NCI-H510A treated with DMSO at 0.1 percent for 48 hours (cell line): ENCODE data around the gene DHRS2.
"Not testable (repeated sequence)": the region's sequence is repeated elsewhere in the genome, so short reads cannot be mapped to it uniquely, and the experiment has no call there.

ENCODE experiments used
- DNase-seq: peaks from one replicate; lab custom pipeline; 2025; lab: John Stamatoyannopoulos, UW

Gene DHRS2

DNA sequence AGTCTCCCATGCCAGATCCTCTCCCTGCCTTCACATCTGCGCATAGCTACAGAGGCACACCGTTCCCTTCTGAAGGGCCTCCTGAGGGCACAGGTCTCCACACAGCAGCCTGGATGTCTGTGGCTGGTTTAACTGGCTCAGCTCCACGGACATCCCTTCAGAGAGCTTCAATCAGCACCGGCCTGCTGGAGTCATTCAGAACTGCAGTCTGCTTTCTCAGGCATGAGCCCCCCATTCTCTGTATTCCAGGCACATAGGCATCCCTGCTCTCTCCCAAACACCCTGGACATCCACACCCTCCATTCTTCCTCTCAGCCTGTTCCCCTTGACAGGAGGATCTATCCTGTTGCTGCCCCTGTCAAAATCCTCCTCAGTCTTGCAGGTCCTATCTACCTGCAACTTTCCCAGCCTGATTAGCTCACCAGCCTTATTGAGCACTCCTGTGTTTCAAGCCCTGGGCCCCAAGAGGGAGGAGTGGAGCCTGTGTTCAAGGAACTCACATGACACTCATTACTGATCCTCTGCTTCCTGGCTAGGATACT is 2.9 kb upstream of the DHRS2 start:
- DNase-seq, result no peak

DNA sequence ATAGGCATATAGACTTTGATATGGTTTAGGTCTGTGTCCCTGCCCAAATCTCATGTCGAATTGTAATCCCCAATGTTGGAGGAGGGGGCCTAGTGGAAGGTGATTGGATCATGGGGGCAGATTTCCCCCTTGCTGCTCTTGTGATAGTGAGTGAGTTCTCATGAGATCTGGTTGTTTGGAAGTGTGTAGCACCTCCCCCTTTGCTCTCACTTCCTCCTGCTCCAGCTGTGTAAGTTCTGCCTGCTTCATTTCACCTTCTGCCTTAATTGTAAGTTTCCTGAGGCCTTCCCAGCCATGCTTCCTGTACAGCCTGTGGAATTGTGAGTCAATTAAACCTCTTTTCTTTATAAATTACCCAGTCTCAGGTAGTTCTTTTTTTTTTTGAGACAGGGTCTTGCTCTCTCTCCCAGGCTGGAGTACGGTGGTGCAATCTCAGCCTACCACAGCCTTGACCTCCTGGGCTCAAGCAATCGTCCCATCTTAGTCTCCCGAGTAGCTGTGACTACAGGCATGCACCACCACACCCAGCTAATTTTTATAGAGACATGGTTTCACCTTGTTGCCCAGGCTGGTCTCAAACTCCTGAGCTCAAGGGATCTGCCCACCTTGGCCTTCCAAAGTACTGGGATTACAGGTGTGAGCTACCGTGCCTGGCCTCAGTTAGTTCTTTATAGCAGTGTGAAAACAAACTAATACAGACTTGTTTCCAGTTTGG is 1.3 kb upstream of the DHRS2 start:
- DNase-seq, result not testable (repeated sequence)

- DNase-seq, result not testable (repeated sequence)
These were observed 1.1 kb downstream of the DHRS2 start for GRCh38 chr14:23637312-23637654.

DNA sequence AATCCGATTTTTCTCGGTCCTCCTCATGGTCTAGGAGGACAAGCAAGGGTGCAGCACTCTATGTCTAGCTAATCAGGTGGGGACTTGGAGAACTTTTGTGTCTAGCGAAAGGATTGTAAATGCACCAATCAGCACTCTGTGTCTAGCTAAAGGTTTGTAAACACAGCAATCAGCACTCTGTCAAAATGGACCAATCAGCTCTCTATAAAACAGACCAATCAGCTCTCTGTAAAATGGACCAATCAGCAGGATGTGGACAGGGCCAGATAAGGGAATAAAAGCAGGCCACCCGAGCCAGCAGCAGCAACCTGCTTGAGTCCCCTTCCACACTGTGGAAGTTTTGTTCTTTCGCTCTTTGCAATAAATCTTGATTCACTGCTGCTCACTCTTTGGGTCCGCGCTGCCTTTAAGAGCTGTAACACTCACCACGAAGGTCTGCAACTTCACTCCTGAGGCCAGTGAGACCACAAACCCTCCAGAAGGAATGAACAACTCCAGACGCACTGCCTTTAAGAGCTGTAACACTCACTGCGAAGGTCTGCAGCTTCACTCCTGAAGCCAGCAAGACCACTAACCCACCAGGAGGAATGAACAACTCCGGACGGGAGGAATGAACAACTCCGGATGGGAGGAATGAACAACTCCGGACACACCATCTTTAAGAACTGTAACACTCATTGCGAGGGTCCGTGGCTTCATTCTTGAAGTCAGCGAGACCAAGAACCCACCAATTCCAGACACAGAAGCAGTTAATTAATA is 1.7 kb downstream of the DHRS2 start:
- not testable (repeated sequence) for DNase-seq

DNA sequence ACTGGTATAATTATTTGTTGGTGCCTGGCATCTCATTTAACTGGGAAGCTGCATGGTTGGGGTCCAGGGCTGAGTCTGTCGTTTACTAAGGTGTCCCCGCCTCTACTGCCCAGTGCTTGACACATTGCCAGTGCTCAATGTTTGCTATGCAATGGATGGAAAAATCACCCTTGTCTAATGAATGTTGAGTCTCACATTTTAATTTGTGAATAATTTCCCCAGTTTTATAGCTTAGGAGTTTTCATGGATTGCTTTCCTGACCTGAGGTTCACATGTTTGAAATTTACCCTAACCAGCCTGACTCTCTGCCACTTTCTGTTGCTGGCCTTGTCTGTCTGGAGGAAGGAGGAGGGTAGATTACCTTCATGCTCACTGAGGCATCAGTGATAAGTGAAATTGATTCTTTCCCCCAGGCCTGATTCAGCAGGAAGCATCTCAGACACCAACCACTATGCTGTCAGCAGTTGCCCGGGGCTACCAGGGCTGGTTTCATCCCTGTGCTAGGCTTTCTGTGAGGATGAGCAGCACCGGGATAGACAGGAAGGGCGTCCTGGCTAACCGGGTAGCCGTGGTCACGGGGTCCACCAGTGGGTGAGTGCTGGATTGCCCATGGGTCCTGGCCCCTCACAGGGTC is 2.4 kb downstream of the DHRS2 start:
- DNase-seq, result no peak

DNA sequence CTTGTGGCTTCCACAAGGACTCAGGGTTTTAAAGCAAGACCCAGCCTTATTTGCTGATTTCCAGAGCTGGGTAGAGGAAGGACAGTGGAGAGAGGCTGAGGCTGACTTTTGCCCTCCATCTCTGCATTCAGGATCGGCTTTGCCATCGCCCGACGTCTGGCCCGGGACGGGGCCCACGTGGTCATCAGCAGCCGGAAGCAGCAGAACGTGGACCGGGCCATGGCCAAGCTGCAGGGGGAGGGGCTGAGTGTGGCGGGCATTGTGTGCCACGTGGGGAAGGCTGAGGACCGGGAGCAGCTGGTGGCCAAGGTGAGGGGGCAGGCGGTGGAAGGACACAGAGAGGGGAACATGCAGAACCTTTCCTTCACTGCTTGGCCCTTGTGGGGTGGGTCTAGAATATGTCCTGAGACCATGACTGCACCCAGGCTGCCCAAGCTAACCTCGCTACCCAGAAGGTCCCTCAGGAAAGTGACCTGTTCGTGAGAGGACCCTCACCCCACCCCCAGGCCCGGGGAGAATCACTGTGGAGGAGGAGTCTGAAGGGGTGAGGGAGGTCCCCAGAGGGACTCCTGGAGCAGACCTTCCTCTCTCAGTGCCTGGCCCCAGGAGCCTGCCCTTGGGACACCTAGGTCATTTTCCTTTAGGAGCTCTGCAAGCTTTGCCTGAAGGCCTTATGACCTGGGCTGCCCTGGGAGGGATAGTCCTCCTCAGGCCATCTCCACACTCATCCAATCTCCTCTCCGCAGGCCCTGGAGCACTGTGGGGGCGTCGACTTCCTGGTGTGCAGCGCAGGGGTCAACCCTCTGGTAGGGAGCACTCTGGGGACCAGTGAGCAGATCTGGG is 3.1 kb downstream of the DHRS2 start:
- DNase-seq, result no peak

DNA sequence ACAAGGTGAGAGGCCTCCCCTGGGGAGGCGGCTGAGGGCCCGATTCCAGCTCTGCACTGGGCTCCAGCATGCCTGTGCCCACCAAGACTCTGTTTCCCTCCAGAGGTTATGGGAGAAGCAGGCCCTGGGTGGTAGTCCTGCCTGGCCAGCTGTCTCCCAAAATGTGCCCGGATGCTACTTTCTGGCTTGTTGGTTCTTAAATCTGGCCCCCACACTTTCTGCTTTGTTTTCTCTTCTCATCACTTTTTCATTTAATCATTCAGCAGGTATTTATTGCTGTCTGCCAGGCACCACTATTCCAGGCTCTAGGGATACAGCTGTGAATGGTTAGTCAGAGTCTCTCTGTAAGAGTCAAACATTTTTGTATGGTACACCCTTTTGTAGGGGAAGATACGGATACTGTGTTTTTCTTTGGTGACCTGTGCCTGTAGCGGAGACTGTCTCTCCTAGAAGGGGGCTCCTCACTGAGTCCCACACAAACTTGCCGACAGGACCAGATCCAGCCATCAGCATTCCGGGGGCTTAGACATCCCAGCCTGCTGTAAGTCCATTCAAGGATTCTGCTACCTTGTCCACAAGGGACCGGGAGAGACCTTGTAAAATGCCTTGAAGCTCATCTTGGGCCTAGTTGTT is 3.8 kb downstream of the DHRS2 start:
- no peak for DNase-seq

DNA sequence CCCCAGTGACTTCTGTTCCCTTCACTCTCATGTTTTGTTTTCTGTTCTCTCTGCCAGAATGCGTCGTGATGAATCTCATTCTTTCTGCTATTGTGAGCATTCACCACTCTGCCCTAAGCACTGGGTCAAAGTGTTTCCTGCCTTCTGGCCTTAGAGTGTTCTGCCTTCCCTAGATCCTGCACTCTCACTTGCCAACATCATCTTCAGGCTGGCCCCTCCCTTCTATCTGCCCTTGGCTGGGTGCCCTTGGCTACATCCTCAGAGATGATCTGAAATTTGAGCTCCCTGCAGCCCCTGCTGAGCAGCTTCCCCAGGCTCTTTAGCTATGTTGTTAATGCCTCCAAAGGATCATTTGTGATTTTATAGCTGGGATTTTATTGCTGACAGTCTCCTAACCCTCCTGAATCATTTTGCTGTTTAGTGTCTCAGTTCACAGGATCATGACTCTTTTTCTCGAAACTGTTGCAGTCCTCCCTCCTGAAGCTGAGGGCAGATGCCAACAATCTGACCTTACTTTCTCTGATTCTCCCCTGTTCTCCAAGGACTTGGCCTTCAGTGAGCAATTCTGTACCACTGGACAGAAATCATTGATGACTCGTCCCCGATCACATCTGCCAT is 4.5 kb downstream of the DHRS2 start:
- DNase-seq, result peak; percentile 0

- DNase-seq, result no peak
These were observed 5.2 kb downstream of the DHRS2 start for GRCh38 chr14:23641180-23641914.

- no peak for DNase-seq
These were observed 5.9 kb downstream of the DHRS2 start for GRCh38 chr14:23641915-23642588.

- no peak for DNase-seq
These were observed 7.5 kb downstream of the DHRS2 start for GRCh38 chr14:23643533-23644194.

GRCh38 chr14:23644195-23644918 is 8.2 kb downstream of the DHRS2 start:
- DNase-seq, result no peak

GRCh38 chr14:23644919-23645336 is 8.8 kb downstream of the DHRS2 start:
- no peak for DNase-seq

DNA sequence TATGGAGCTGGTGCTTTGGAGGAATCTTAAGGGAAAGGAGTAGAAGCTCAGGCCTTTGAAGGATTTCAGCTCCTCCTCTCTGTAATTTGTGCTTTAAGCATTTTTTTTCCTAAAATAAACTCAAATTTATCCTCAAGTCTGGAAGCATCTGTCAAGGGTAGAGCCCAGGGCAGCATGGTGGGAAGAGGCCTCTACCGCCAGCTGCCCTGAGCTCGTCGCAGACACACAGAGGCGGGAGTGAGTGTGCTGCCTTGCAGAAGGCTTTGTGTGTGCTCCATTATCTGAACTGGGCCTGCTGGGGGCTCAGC is 9.3 kb downstream of the DHRS2 start:
- no peak for DNase-seq

DNA sequence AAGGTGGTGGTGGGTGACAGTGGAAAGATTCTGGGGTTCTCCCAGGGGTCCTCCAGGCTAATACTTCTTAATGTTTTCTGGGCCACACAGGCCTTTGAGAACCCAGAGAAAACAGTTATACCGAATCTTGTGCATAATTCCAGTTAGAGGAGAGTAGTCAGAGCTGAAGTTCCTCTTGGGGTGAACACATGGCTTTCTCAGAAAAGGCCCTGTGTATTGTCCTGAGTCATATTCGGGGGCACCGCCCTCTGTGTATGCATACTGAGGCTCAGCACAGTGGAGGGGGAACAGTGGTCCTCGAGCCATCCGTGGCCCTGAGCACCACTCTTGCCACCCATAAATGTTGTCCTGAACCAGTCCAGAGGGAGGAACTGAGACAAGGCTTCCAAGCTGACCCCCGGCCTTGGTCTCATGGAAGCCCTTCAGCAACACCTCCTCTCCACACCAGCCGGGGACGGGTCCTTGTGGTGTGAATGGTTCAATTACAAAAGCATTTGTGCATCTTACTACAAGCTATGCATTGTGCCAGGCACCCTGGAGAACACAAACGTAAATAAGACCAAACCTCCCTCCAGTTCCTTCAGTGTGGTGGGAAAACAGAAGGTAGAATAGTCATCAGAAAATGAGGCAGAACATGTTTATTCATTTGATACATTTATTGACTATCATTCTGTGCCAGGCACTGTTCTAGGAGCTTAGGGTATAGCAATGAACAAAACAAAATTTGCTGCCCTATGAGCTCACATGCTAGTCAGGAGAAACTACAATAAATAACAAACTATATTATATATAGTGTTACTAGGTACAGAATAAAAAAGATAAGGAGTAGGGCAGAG is 9.9 kb downstream of the DHRS2 start:
- no peak for DNase-seq

DNA sequence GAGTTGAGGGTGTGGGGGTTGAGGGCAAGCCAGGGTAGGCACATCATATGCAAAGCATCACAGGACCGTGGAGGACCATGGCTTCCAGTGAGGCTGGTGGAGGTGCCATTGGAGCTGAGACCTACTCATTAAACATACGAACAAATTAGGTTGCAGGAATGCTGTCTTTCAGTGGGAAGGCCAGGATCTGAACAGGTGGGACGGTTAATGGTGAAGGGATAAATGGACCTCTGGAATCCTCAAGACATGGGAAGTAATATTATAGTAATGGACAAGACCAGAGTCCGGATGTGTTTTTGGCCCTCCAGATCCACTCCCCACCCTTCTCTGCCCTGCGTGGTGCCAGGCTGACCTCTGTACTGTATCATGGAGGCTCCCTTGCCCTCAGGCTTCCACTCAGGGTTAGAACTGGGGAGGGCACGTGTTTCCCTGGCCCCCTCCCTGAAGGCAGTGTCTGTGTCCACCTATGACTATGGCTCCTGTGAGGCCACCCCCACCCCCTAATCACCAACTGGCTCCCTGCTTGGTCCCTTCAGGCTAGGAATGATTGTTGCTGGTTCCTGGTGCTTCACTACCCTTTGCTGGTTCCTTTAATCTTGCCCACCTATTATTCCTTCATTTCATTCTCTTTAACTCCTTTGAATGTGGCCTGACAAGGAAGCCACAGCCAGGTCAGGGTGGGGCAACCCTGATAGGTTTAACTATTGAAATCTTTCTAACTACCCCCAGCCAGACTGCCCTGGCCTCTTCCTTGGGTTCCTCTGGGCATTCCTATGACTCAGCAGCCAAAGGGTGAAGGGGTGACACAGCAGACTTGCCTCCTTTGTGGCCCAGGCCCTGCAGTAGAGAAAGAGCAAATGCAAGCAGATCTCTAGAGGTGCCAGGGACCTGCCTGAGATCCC is 10.7 kb downstream of the DHRS2 start:
- no peak for DNase-seq

- no peak for DNase-seq
These were observed 11.5 kb downstream of the DHRS2 start for GRCh38 chr14:23647619-23648018.
